Measurements from ENCODE around the gene MGMT. TPM values are rescaled to one million over a fixed set of nuclear protein-coding genes. Genes with fewer than 3 reads are reported as not detected.

Gene MGMT
- total and polyA plus RNA-seq, 2 of the 4 experiments (the other 2 are of a cell fraction), result 11.5 to 17.8 TPM

DNA sequence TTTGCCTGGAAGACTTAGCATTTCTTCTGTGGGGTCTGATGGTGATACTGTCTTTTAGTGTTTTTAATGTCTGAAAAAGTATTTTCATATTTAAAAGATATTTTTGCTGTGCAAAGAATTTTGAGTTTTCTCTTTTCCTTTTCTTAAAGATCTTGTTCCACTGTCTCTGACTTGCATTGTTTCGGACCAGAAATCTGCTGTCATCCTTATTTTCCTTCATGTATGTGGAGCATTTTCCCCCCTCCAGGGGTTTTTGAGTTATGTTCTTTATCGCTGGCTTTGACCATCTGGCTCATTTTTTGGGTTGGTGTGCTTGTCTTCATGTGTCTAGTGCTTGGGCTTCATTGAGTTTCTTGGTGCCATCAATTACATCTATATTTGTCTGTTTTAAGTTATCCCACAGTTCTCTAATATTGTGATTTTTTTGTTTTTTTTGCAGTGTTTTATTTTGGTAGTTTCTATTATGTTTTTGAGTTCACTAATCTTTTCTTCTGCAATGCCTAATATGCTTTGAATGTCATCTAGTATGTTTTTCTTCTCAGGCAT lies 119.9 kb downstream of the MGMT start:
- Histone ChIP-seq H2AFZ (replicated peaks; ENCODE audit: low read length, poor library complexity) (no peak overlapping the region), H2AK9ac (replicated peaks; ENCODE audit: low read depth, low read length, poor library complexity) (no peak overlapping the region), H3K56ac (ENCODE audit: extremely low read depth, insufficient read depth, low read length) (no peak overlapping the region), H4K5ac (ENCODE audit: low read depth, low read length) (no peak overlapping the region), H3K27me3 (ENCODE audit: control insufficient read depth, insufficient read depth, low read length) (no peaks in the 10 kb centered on the region), H4K20me1 (ENCODE audit: insufficient read depth, low read length) (no peaks in the 10 kb centered on the region), H2AK5ac (ENCODE audit: low read depth, low read length) (no peak overlapping the region), H3K18ac (ENCODE audit: low read depth, low read length) (no peak overlapping the region), H2BK20ac (ENCODE audit: low read depth, low read length) (no peak overlapping the region), H3K9me1 (ENCODE audit: insufficient read depth, low read length) (no peaks in the 10 kb centered on the region), H3K23ac (ENCODE audit: low read depth, low read length) (no peak overlapping the region), H3K9me3 (ENCODE audit: control insufficient read depth, insufficient read depth, low read length) (peaks cover 26% of the 10 kb centered on the region), H3K4me2 (ENCODE audit: low read depth, low read length) (no peak overlapping the region), H3K4me3 (ENCODE audit: insufficient read depth, low read depth, low read length) (no peak overlapping the region), H3K27ac (ENCODE audit: insufficient read depth, low read length) (no peak overlapping the region), H4K91ac (ENCODE audit: insufficient read depth, low read depth, low read length) (no peak overlapping the region), H3K79me1 (ENCODE audit: low read depth in 1 of 2, low read length in 2 of 2) (no peaks in the 10 kb centered on the region; a peak in 1 of 4 replicates), H3K36me3 (ENCODE audit: control insufficient read depth, insufficient read depth, low read length) (no peaks in the 10 kb centered on the region), H4K8ac (ENCODE audit: low read depth in 2 of 2, low read length in 2 of 2) (no peak overlapping the region), H3K14ac (replicated peaks; ENCODE audit: low read depth, low read length) (no peak overlapping the region), H2BK120ac (ENCODE audit: low read depth, low read length) (no peak overlapping the region), H2BK5ac (ENCODE audit: low read depth, low read length, poor library complexity, severe bottlenecking) (no peak overlapping the region), H2BK15ac (ENCODE audit: low read depth, low read length) (no peak overlapping the region), H3K4ac (ENCODE audit: low read depth, low read length) (no peak overlapping the region), H3K9ac (ENCODE audit: low read depth, low read length) (no peak overlapping the region), H3K4me1 (ENCODE audit: control insufficient read depth, insufficient read depth, low read length) (no peaks in the 10 kb centered on the region)
- no CpG with 5 or more reads among the region's 2 CpGs for WGBS, 2 experiments (ENCODE audit: extremely low coverage in 2 of 2, insufficient read length in 1 of 2)
- POLR2A ChIA-PET (ENCODE audit: unreplicated experiment), result no interaction called here
- dilution Hi-C loops (cut with HindIII; ENCODE audit: low sequenced_read_pairs, unreplicated experiment) (no loop called here), intact Hi-C loops (cut with micrococcal nuclease) (no loop called here), in situ Hi-C loops (cut with MboI; ENCODE audit: low sequenced_read_pairs) (no loop called here)
- DNase-seq (peak; percentile 1), ATAC-seq (ENCODE audit: low read depth) (no peak)
- CTCF ChIA-PET, result no interaction called here
- TF ChIP-seq POLR2A (IDR thresholded peaks at IDR 0.05; ENCODE audit: low read depth, low read length) (no peak), MAZ (IDR thresholded peaks at IDR 0.05; ENCODE audit: borderline replicate concordance, low read depth, low read length) (no peak), CHD1 (IDR thresholded peaks at IDR 0.05; ENCODE audit: low read depth, low read length) (no peak), MAFK (IDR thresholded peaks at IDR 0.05; ENCODE audit: low read depth, low read length) (no peak), NFE2L2 (IDR thresholded peaks at IDR 0.05; ENCODE audit: low read depth, low read length) (no peak), BHLHE40 (IDR thresholded peaks at IDR 0.05; ENCODE audit: low read depth, low read length) (no peak), RAD21 (IDR thresholded peaks at IDR 0.05; ENCODE audit: low read length) (no peak), MXI1 (IDR thresholded peaks at IDR 0.05; ENCODE audit: borderline replicate concordance, low read depth, low read length) (no peak), RFX5 (IDR thresholded peaks at IDR 0.05; ENCODE audit: low read depth, low read length) (no peak), CEBPB (IDR thresholded peaks at IDR 0.05; ENCODE audit: low read depth, low read length) (no peak), RCOR1 (IDR thresholded peaks at IDR 0.05; ENCODE audit: insufficient replicate concordance, low read length) (no peak)
- TF ChIP-seq, protein P1, sequence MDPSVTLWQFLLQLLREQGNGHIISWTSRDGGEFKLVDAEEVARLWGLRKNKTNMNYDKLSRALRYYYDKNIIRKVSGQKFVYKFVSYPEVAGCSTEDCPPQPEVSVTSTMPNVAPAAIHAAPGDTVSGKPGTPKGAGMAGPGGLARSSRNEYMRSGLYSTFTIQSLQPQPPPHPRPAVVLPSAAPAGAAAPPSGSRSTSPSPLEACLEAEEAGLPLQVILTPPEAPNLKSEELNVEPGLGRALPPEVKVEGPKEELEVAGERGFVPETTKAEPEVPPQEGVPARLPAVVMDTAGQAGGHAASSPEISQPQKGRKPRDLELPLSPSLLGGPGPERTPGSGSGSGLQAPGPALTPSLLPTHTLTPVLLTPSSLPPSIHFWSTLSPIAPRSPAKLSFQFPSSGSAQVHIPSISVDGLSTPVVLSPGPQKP (IDR thresholded peaks at IDR 0.05; ENCODE audit: borderline replicate concordance, low read depth, low read length), result no peak
- TF ChIP-seq, protein P2, sequence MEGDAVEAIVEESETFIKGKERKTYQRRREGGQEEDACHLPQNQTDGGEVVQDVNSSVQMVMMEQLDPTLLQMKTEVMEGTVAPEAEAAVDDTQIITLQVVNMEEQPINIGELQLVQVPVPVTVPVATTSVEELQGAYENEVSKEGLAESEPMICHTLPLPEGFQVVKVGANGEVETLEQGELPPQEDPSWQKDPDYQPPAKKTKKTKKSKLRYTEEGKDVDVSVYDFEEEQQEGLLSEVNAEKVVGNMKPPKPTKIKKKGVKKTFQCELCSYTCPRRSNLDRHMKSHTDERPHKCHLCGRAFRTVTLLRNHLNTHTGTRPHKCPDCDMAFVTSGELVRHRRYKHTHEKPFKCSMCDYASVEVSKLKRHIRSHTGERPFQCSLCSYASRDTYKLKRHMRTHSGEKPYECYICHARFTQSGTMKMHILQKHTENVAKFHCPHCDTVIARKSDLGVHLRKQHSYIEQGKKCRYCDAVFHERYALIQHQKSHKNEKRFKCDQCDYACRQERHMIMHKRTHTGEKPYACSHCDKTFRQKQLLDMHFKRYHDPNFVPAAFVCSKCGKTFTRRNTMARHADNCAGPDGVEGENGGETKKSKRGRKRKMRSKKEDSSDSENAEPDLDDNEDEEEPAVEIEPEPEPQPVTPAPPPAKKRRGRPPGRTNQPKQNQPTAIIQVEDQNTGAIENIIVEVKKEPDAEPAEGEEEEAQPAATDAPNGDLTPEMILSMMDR (conservative IDR thresholded peaks at IDR 0.05; ENCODE audit: low read depth, low read length), result no peak
- TF ChIP-seq, protein P3, sequence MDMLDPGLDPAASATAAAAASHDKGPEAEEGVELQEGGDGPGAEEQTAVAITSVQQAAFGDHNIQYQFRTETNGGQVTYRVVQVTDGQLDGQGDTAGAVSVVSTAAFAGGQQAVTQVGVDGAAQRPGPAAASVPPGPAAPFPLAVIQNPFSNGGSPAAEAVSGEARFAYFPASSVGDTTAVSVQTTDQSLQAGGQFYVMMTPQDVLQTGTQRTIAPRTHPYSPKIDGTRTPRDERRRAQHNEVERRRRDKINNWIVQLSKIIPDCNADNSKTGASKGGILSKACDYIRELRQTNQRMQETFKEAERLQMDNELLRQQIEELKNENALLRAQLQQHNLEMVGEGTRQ (IDR thresholded peaks at IDR 0.05; ENCODE audit: low read depth, low read length), result no peak
- no TSS peak for BruUV-seq (replicated peaks)

Measured in IMR-90 (cell line).